Keratinocyte (primary cell): ENCODE results near the gene ATP7B. TPM values are rescaled to one million over a fixed set of nuclear protein-coding genes. Genes with fewer than 3 reads are reported as not detected.

Source experiments
- DNase-seq: peaks from one replicate; pipeline ENCODE4 v3.0.0-alpha.2; 2011; ENCODE audit warnings: low read depth, missing footprints, low spot score
- FAIRE-seq: peaks from 2 replicates; lab custom pipeline; 2011; peaks lifted over from hg19 to GRCh38; lab: Jason Lieb, UNC
- H2AFZ ChIP-seq: 2 replicates; pipeline ENCODE4 v1.6.0; 2012; ENCODE audit warnings: low read length, control low read depth, inconsistent platforms; ENCODE audit not compliant: control insufficient read depth
- H3K27ac ChIP-seq: 2 replicates; pipeline ENCODE4 v1.5.1; 2011; ENCODE audit warnings: low read length; ENCODE audit not compliant: control insufficient read depth, insufficient read depth
- H3K27me3 ChIP-seq: 3 replicates; pipeline ENCODE4 v1.6.0; 2011; ENCODE audit warnings: low read length; ENCODE audit not compliant: control insufficient read depth, insufficient read depth; ENCODE audit errors: extremely low read depth
- H3K36me3 ChIP-seq, 2 experiments: 2 replicates in 1 of 2; 3 replicates in 1 of 2; pipeline ENCODE4 v1.5.1; 2011; ENCODE audit warnings: low read length in 2 of 2, mild to moderate bottlenecking in 1 of 2; ENCODE audit not compliant: control insufficient read depth in 2 of 2, insufficient read depth in 2 of 2; ENCODE audit errors: extremely low read depth in 1 of 2
- H3K4me1 ChIP-seq: 3 replicates; pipeline ENCODE4 v1.5.1; 2011; ENCODE audit warnings: low read length; ENCODE audit not compliant: control insufficient read depth, insufficient read depth; ENCODE audit errors: extremely low read depth
- H3K4me2 ChIP-seq: 3 replicates; pipeline ENCODE4 v1.6.0; 2011; ENCODE audit warnings: low read depth, low read length; ENCODE audit not compliant: control insufficient read depth, insufficient read depth; ENCODE audit errors: extremely low read depth
- H3K4me3 ChIP-seq, 3 experiments: fragments of 200-600 bp in 1 of 3; sonication (generic) in 1 of 3; 2 replicates in 2 of 3; 3 replicates in 1 of 3; pipeline ENCODE4 v1.5.1; 2011 to 2016; ENCODE audit warnings: low read length in 3 of 3, mild to moderate bottlenecking in 3 of 3, control low read depth in 2 of 3, inconsistent platforms in 1 of 3, low read depth in 1 of 3, mixed read lengths in 1 of 3, mixed run types in 1 of 3, moderate library complexity in 1 of 3; ENCODE audit not compliant: control insufficient read depth in 2 of 3, insufficient read depth in 2 of 3; ENCODE audit errors: extremely low read depth in 1 of 3
- H3K79me2 ChIP-seq: 2 replicates; pipeline ENCODE4 v1.6.0; 2012; ENCODE audit warnings: low read length; ENCODE audit not compliant: control insufficient read depth, insufficient read depth
- H3K9ac ChIP-seq: 3 replicates; pipeline ENCODE4 v1.6.0; 2011; ENCODE audit warnings: low read length; ENCODE audit not compliant: control insufficient read depth, insufficient read depth; ENCODE audit errors: extremely low read depth
- H3K9me1 ChIP-seq: 3 replicates; pipeline ENCODE4 v1.6.0; 2011; ENCODE audit warnings: low read length; ENCODE audit not compliant: control insufficient read depth, insufficient read depth; ENCODE audit errors: extremely low read depth
- H3K9me3 ChIP-seq: 2 replicates; pipeline ENCODE4 v1.5.1; 2012; ENCODE audit warnings: low read depth, low read length; ENCODE audit not compliant: control insufficient read depth
- H4K20me1 ChIP-seq: 3 replicates; pipeline ENCODE4 v1.6.0; 2011; ENCODE audit warnings: low read length; ENCODE audit not compliant: control insufficient read depth, insufficient read depth; ENCODE audit errors: extremely low read depth
- EZH2 ChIP-seq: IDR thresholded peaks from one replicate; pipeline ENCODE4 v1.6.1; 2012; ENCODE audit warnings: inconsistent platforms, mild to moderate bottlenecking, low read length, moderate library complexity
- dilution Hi-C: fragments of 300-500 bp; cut with MboI; formaldehyde crosslinking; loops from one replicate; pipeline ENCODE4 v1.7.0; 2020; ENCODE audit warnings: low sequenced_read_pairs; ENCODE audit not compliant: extremely low pct_ligation_motif_present
- polyA plus RNA-seq, 5 experiments: library from polyadenylated mRNA; depleted of rRNA in 3 of 5; stranded (reverse) in 3 of 5; stranded (forward) in 1 of 5; unstranded in 1 of 5; fragments of >200 nt; gene quantifications; 1 replicate in 1 of 5; 2 replicates in 3 of 5; 3 replicates in 1 of 5; pipeline versions ENCODE4 v1.2.1 to v1.2.3, GENCODE V29; 2011 to 2012; ENCODE audit warnings: missing spikeins in 2 of 5, low read depth in 1 of 5, low replicate concordance in 1 of 5
- TF ChIP-seq, protein P1 (sequence below), 3 experiments: IDR thresholded peaks in 1 of 3; conservative IDR thresholded peaks in 1 of 3; optimal IDR thresholded peaks in 1 of 3; 2 replicates in 2 of 3; 3 replicates in 1 of 3; pipeline versions ENCODE3 to v1.5.1; 2011; ENCODE audit warnings: low read length in 3 of 3, mild to moderate bottlenecking in 3 of 3, moderate library complexity in 2 of 3, control low read depth in 1 of 3, inconsistent platforms in 1 of 3; ENCODE audit not compliant: insufficient read depth in 2 of 3; ENCODE audit errors: extremely low read depth in 1 of 3

The ATP7B gene
- polyA plus RNA-seq, 1 donor (not counting 4 experiments of a cell fraction or from before 2014, with no cell fraction given) = 5.2 TPM

DNA sequence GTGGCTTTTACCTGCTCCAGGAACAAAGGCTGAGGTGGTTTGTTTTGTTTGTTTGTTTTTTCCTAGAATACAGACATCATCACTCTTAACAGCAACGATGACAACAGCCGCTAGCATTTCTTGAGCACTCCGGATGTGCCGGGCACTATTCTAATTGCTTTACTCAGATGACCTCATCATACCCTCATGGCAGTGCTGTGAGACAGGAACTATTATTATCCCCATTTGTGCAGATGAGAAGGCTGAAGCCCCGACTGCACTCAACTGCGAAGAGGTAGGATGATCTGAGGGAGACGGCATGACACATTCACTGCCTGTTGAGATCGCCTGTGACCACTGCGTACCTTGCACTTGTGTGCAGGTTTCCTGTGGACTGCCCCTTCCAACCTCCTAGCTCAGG is 83.0 kb downstream of the ATP7B start:
- Histone ChIP-seq H3K9me1 (no peaks in the 10 kb centered on the region), H3K9me3 (no peaks in the 10 kb centered on the region), H2AFZ (no peak overlapping the region), H3K27me3 (no peaks in the 10 kb centered on the region), H3K9ac (no peak overlapping the region), H3K36me3 (no peaks in the 10 kb centered on the region), H3K27ac (no peak overlapping the region), H3K4me1 (no peaks in the 10 kb centered on the region), H3K4me3 (no peak overlapping the region), H3K4me2 (no peak overlapping the region), H3K79me2 (no peaks in the 10 kb centered on the region), H4K20me1 (no peaks in the 10 kb centered on the region)
- dilution Hi-C loops = no loop called here
- no peak for DNase-seq
- TF ChIP-seq EZH2 = no peak
- TF ChIP-seq, protein P1, sequence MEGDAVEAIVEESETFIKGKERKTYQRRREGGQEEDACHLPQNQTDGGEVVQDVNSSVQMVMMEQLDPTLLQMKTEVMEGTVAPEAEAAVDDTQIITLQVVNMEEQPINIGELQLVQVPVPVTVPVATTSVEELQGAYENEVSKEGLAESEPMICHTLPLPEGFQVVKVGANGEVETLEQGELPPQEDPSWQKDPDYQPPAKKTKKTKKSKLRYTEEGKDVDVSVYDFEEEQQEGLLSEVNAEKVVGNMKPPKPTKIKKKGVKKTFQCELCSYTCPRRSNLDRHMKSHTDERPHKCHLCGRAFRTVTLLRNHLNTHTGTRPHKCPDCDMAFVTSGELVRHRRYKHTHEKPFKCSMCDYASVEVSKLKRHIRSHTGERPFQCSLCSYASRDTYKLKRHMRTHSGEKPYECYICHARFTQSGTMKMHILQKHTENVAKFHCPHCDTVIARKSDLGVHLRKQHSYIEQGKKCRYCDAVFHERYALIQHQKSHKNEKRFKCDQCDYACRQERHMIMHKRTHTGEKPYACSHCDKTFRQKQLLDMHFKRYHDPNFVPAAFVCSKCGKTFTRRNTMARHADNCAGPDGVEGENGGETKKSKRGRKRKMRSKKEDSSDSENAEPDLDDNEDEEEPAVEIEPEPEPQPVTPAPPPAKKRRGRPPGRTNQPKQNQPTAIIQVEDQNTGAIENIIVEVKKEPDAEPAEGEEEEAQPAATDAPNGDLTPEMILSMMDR (optimal IDR thresholded peaks at IDR 0.05 in 1 of 3, IDR thresholded peaks at IDR 0.05 in 1 of 3, conservative IDR thresholded peaks at IDR 0.05 in 1 of 3; ENCODE audit: extremely low read depth in 1 of 3, insufficient read depth in 2 of 3, low read length in 3 of 3) = no peak
- no peak for FAIRE-seq

DNA sequence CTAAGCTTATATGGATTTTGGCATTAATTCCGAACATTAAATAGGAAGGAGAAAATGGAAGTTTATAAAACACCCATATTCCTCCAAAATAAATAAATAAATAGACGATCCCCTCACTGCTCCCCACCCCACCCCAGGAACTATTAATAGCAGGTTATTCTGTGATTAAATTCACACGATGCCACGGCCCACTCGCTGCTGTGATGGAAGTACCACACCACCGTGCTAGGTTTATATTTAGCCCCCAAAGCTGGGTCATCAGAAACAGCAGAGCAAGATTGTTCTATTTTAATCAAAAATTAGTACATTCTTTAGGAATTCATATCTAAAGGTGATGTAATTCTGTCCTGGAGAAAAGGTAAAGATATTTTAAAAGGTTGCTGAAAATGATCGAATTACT is 84.1 kb downstream of the ATP7B start:
- Histone ChIP-seq H3K9ac (no peak overlapping the region), H3K9me3 (no peaks in the 10 kb centered on the region), H3K4me3 (no peak overlapping the region), H3K27me3 (no peaks in the 10 kb centered on the region), H3K4me1 (no peaks in the 10 kb centered on the region), H3K9me1 (no peaks in the 10 kb centered on the region), H3K79me2 (no peaks in the 10 kb centered on the region), H4K20me1 (no peaks in the 10 kb centered on the region), H2AFZ (no peak overlapping the region), H3K36me3 (no peaks in the 10 kb centered on the region), H3K27ac (no peak overlapping the region), H3K4me2 (no peak overlapping the region)
- FAIRE-seq (no peak), DNase-seq (no peak)
- dilution Hi-C loops = no loop called here
- TF ChIP-seq EZH2 = no peak
- TF ChIP-seq, protein P1 (optimal IDR thresholded peaks at IDR 0.05 in 1 of 3, IDR thresholded peaks at IDR 0.05 in 1 of 3, conservative IDR thresholded peaks at IDR 0.05 in 1 of 3; ENCODE audit: extremely low read depth in 1 of 3, insufficient read depth in 2 of 3, low read length in 3 of 3) = no peak
